BJ (cell line): ENCODE data around the gene COPS8. TPM values are rescaled to one million over a fixed set of nuclear protein-coding genes. Genes with fewer than 3 reads are reported as not detected.

ENCODE experiments used
- CTCF ChIA-PET: fragments of 350-600 bp; formaldehyde crosslinking; extraction: SDS; loops from one replicate; lab custom pipeline; 2021; ENCODE audit warnings: antibody characterized with exemption, inconsistent platforms; lab: Yijun Ruan, JAX
- POLR2A ChIA-PET: fragments of 300-600 bp; sonication (Branson Sonifier 250); formaldehyde crosslinking; extraction: SDS; loops from one replicate; lab custom pipeline; 2021; ENCODE audit warnings: antibody characterized with exemption; lab: Charles Lee
- DNase-seq: peaks from one replicate; pipeline ENCODE4 v3.0.0-alpha.2; 2011; ENCODE audit warnings: low read depth
- H3K27me3 ChIP-seq: 2 replicates; pipeline ENCODE4 v1.6.0; 2011; ENCODE audit warnings: low read length; ENCODE audit not compliant: control insufficient read depth, insufficient read depth
- H3K36me3 ChIP-seq: 2 replicates; pipeline ENCODE4 v1.5.1; 2011; ENCODE audit warnings: low read length; ENCODE audit not compliant: control insufficient read depth, insufficient read depth
- H3K4me3 ChIP-seq: 2 replicates; pipeline ENCODE4 v1.5.1; 2011; ENCODE audit warnings: low read depth, mild to moderate bottlenecking, control low read depth, low read length
- polyA plus RNA-seq: library from polyadenylated mRNA; depleted of rRNA; stranded (reverse); fragments of >200 nt; gene quantifications from 2 replicates; pipeline ENCODE4 v1.2.3, GENCODE V29; 2011
- TF ChIP-seq, protein P1 (sequence below): IDR thresholded peaks from 2 replicates; pipeline ENCODE4 v1.5.1; 2011; ENCODE audit warnings: low read depth, mild to moderate bottlenecking, control low read depth, inconsistent platforms, low read length, moderate library complexity; ENCODE audit not compliant: insufficient read depth

The COPS8 gene
- polyA plus RNA-seq, 1 experiment = 55.8 TPM

DNA sequence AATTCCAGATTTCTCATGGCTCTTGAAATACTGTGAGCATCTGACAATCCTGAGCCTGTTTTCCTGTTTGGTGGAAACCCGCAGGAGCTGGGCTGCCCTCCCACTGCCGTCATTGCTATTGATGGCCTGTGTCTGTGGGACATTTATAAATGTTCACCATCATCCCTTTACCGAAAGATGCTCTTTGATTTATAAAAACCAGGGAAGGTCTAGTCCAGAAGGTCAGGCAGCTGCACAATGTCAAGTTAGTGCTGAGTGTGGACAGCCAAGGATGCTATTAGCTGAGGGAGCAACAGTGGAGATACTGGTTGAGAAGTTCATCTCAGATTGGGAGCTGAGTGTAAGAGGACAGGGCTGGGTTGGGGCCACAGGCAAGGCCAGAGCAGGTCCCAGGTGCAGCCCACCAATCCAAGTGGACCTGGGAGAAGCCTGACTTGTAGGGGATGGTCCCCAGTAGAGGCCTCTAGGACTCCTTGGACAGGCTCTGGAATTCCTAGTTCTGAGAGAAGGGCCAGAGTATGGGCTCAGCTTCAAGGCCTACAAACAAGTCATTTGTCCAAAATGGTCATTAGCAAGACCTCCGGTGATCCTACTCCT, 55.1 kb downstream of the COPS8 start:
- H3K4me3 ChIP-seq = no peak overlapping the region
- ChIA-PET POLR2A (no interaction called here), CTCF (interaction anchor here (1.1 to 1.8 kb wide), 3 partner anchors 7 to 18 kb away, joined by 3 to 9 read pairs (median 3); no protein-coding TSS in a partner anchor)
- no peak for DNase-seq
- H3K27me3 ChIP-seq = no peaks in the 10 kb centered on the region
- TF ChIP-seq, protein P1, sequence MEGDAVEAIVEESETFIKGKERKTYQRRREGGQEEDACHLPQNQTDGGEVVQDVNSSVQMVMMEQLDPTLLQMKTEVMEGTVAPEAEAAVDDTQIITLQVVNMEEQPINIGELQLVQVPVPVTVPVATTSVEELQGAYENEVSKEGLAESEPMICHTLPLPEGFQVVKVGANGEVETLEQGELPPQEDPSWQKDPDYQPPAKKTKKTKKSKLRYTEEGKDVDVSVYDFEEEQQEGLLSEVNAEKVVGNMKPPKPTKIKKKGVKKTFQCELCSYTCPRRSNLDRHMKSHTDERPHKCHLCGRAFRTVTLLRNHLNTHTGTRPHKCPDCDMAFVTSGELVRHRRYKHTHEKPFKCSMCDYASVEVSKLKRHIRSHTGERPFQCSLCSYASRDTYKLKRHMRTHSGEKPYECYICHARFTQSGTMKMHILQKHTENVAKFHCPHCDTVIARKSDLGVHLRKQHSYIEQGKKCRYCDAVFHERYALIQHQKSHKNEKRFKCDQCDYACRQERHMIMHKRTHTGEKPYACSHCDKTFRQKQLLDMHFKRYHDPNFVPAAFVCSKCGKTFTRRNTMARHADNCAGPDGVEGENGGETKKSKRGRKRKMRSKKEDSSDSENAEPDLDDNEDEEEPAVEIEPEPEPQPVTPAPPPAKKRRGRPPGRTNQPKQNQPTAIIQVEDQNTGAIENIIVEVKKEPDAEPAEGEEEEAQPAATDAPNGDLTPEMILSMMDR = no peak
- no peaks in the 10 kb centered on the region for H3K36me3 ChIP-seq

DNA sequence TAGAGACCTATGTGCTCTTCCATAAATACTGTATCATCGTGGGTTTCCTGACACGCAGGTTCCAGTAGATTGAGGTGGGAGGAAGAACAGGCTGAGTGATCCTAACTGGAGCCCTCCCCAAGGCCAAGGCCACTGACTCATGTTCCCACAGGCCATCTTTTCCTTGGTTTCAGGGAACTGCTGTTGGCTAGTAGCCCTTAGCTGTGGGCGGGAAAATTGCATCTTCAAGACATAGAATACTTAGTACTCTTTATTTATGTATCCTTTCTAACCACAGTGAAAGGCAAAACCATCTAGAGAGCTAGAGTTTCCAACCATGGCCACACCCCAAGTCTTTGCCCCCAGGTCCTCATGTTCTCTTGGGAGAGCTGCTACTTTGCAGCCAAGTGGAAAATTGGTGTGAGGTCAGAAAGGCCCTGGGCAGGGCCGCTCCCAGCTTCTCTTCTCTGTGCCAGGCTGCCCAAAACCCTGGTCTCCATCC, 55.9 kb downstream of the COPS8 start:
- H3K4me3 ChIP-seq = no peak overlapping the region
- DNase-seq = peak; percentile 50
- TF ChIP-seq, protein P1 = no peak
- POLR2A ChIA-PET = no interaction called here
- H3K27me3 ChIP-seq = no peaks in the 10 kb centered on the region
- no peaks in the 10 kb centered on the region for H3K36me3 ChIP-seq
- CTCF ChIA-PET = interaction anchor here (0.6 to 2.3 kb wide), 6 partner anchors 8 to 96 kb away, joined by 3 to 9 read pairs (median 5); no protein-coding TSS in a partner anchor

DNA sequence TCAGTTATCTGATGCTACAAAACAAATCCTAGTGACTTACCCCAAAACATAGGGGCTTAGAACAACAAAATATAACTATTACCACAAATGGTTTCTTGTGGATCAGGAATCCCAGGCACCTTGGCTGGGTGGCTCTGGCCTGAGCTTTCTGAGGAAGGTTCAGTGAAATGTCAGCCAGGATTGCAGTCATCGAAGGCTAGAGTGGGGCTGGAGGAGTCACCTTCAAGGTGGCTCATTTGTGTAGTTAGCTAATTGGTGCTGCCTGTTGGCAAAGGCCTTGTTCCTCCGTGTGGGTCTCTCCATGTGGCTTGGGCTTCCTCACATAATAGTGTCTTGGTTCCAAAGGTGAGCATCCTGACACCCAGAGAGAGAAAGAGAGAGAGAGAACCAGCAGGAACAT, 57.4 kb downstream of the COPS8 start:
- TF ChIP-seq, protein P1 = no peak
- no peaks in the 10 kb centered on the region for H3K36me3 ChIP-seq
- no peak for DNase-seq
- POLR2A ChIA-PET = interaction anchor here (0.6 kb wide), 1 partner anchor 8 kb away, joined by 4 read pairs; no protein-coding TSS in a partner anchor
- CTCF ChIA-PET = interaction anchor here (0.6 to 2.3 kb wide), 7 partner anchors 8 to 430 kb away, joined by 3 to 9 read pairs (median 5); no protein-coding TSS in a partner anchor
- H3K4me3 ChIP-seq = no peak overlapping the region
- no peaks in the 10 kb centered on the region for H3K27me3 ChIP-seq

DNA sequence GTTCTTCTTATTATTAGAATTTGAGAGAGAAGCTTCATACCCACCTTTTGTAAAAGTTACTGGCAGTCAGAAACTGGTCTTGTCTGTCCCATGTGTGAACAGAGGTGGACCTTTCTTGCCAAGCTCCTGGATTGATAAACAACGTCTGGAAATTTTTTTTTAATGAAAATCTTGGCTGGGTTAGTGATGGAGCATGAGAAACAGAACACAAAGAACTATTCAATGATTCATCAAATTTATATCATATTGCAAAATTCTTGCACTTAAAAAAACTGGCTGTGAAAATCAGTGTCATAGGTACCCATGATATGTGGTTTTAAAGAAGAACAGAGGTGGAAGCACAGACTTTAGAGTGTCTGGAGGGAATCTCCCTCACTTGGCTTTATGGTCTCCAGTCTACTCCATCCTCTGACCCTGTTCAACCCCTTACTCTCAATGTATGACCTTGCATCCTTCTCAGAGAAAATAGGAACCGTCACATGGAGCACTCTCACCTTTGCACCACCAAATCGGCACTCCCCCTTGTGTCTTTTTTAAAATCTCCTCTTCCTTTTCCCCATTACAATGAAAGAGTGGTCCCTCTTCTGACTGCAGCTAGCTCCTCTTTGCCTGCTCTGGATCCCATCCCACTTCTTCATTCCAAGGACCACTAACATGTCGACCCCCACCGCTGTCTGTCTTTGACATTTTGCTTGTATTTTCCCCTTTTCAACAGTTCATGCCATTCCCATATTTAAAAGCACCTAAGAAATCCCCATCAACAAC, 58.2 kb downstream of the COPS8 start:
- TF ChIP-seq, protein P1 = no peak
- ChIA-PET CTCF (interaction anchor here (0.6 to 2.3 kb wide), 7 partner anchors 8 to 430 kb away, joined by 3 to 9 read pairs (median 4); no protein-coding TSS in a partner anchor), POLR2A (interaction anchor here (0.5 to 0.6 kb wide), 2 partner anchors 9 to 332 kb away, joined by 4 to 7 read pairs; no protein-coding TSS in a partner anchor)
- Histone ChIP-seq H3K4me3 (no peak overlapping the region), H3K36me3 (no peaks in the 10 kb centered on the region), H3K27me3 (no peaks in the 10 kb centered on the region)
- no peak for DNase-seq

DNA sequence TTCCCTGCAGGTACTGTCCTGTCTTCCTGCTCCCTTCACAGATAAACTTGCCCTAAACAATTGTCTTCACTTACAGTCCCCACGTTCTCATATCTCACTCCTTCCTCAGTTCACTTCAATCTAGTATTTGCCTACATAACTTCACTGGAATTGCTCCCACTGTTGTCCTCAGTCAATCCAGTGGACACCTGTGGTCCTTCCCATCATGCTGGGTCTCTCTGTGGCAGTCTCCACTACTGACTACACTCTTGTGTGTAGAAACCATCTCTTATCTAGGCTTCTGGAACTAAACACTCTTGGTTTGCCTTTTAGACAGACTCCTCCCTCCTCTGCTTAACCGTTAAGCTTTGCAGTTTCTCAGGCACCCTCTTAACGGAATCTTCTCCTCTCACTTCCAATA, 58.8 kb downstream of the COPS8 start:
- ChIA-PET CTCF (interaction anchor here (1.2 to 1.5 kb wide), 2 partner anchors 12 to 427 kb away, joined by 3 read pairs; no protein-coding TSS in a partner anchor), POLR2A (interaction anchor here (0.5 kb wide), 1 partner anchor 331 kb away, joined by 7 read pairs; no protein-coding TSS in a partner anchor)
- Histone ChIP-seq H3K36me3 (no peaks in the 10 kb centered on the region), H3K4me3 (no peak overlapping the region), H3K27me3 (no peaks in the 10 kb centered on the region)
- TF ChIP-seq, protein P1 = no peak
- DNase-seq = no peak
